Panc1 (cell line): ENCODE measurements around the gene CMIP. TPM values are rescaled to one million over a fixed set of nuclear protein-coding genes. Genes with fewer than 3 reads are reported as not detected.

Experiments
- ATAC-seq: fragments of 200-7000 bp; cut with Tn5 transposase; 2 replicates; pipeline ENCODE4 v1.9.1; 2020; ENCODE audit warnings: mild to moderate bottlenecking, moderate library complexity
- BruUV-seq: library from RNA; stranded (reverse); fragments of 400-500 nt; replicated peaks from 2 replicates; lab custom pipeline; 2021; lab: Mats Ljungman, UMichigan
- CTCF ChIA-PET: fragments of 300-600 bp; sonication (Branson Sonifier 250); formaldehyde crosslinking; loops from one replicate; lab custom pipeline; 2022; ENCODE audit warnings: antibody characterized with exemption; lab: Charles Lee
- POLR2A ChIA-PET: fragments of 300-600 bp; sonication (Branson Sonifier 250); formaldehyde crosslinking; loops from one replicate; lab custom pipeline; 2022; ENCODE audit warnings: antibody characterized with exemption; lab: Charles Lee
- DNase-seq: peaks from one replicate; pipeline ENCODE4 v3.0.0-alpha.2; 2010; ENCODE audit warnings: low read depth, low spot score
- H3K27ac ChIP-seq: 2 replicates; pipeline ENCODE4 v1.5.1; 2011; ENCODE audit warnings: mild to moderate bottlenecking, low read length, inconsistent platforms
- H3K27me3 ChIP-seq: fragments of 200-500 bp; sonication (Bioruptor generic); 2 replicates; pipeline ENCODE4 v1.6.0; 2014; ENCODE audit warnings: low read length, inconsistent platforms; ENCODE audit not compliant: control insufficient read depth, insufficient read depth
- H3K36me3 ChIP-seq: fragments of 200-500 bp; sonication (Bioruptor generic); 2 replicates; pipeline ENCODE4 v1.5.1; 2014; ENCODE audit warnings: inconsistent platforms, mild to moderate bottlenecking, low read length, moderate library complexity; ENCODE audit not compliant: control insufficient read depth, insufficient read depth
- H3K4me1 ChIP-seq: 2 replicates; pipeline ENCODE4 v1.5.1; 2011; ENCODE audit warnings: inconsistent platforms, mild to moderate bottlenecking, low read length, moderate library complexity; ENCODE audit not compliant: control insufficient read depth, insufficient read depth
- H3K4me3 ChIP-seq, 2 experiments: 2 replicates each; pipeline ENCODE4 v1.5.1; 2011 to 2012; ENCODE audit warnings: low read depth in 2 of 2, low read length in 2 of 2, mild to moderate bottlenecking in 2 of 2, inconsistent platforms in 1 of 2, moderate library complexity in 1 of 2
- H3K9me3 ChIP-seq: fragments of 200-500 bp; sonication (Bioruptor generic); 2 replicates; pipeline ENCODE4 v1.5.1; 2014; ENCODE audit warnings: low read depth, mild to moderate bottlenecking, inconsistent platforms, low read length, moderate library complexity; ENCODE audit not compliant: control insufficient read depth, insufficient read depth
- POLR2AphosphoS5 ChIP-seq: IDR thresholded peaks from 2 replicates; pipeline ENCODE4 v1.6.1; 2012; ENCODE audit warnings: mild to moderate bottlenecking, low read depth, low read length, moderate library complexity
- SIN3A ChIP-seq: IDR thresholded peaks from 2 replicates; pipeline ENCODE4 v1.6.1; 2012; ENCODE audit warnings: low read depth, mild to moderate bottlenecking, low read length, moderate library complexity, borderline replicate concordance; ENCODE audit not compliant: insufficient read depth
- TCF7L2 ChIP-seq: IDR thresholded peaks from 2 replicates; pipeline ENCODE4 v1.6.1; 2011; ENCODE audit warnings: mild to moderate bottlenecking, low read depth, low read length, inconsistent platforms
- in situ Hi-C: cut with HindIII; loops from 2 replicates; pipeline ENCODE4 v1.10.0; 2016; ENCODE audit warnings: low sequenced_read_pairs, low pct_unique_long_range_greater_than_20kb
- intact Hi-C: fragments of 100-400 bp; cut with micrococcal nuclease; formaldehyde crosslinking; loops from one replicate; pipeline ENCODE4 v1.10.0; 2022; ENCODE audit not compliant: unreplicated experiment
- total RNA-seq: library from RNA; stranded (reverse); gene quantifications from one replicate; pipeline ENCODE4 v1.2.1, GENCODE V29; 2021; ENCODE audit not compliant: unreplicated experiment
- TF ChIP-seq, protein P1 (sequence below): fragments of 450-650 bp; IDR thresholded peaks from 2 replicates; pipeline ENCODE4 v1.5.1; 2017; ENCODE audit warnings: mild to moderate bottlenecking
- TF ChIP-seq, protein P2 (sequence below), 2 experiments: IDR thresholded peaks; 2 replicates each; pipeline ENCODE4 v1.6.1; 2011 to 2012; ENCODE audit warnings: low read depth in 2 of 2, control low read depth in 1 of 2, low read length in 1 of 2, mild to moderate bottlenecking in 1 of 2, moderate library complexity in 1 of 2; ENCODE audit not compliant: insufficient read depth in 1 of 2

CMIP gene
- total RNA-seq, 1 experiment from 2014 or later, result 49.7 TPM

DNA sequence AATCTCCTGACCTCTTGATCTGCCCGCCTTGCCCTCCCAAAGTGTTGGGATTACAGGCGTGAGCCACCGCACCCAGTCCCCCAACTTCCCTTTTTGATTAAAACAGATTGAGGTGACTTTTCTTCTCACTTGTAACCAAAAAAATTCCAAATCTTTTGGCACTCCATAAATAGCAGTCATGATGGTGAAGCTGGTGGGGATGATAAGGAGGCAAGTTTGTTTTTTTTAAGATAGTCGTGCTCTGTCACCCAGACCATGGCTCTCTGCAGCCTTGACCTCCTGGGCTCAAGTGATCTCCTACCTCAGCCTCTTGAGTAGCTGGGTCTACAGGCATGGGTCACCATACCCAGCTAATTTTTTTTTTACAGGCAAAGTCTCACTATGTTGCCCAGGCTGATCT lies 299.8 kb downstream of the CMIP start:
- TF ChIP-seq, protein P1, sequence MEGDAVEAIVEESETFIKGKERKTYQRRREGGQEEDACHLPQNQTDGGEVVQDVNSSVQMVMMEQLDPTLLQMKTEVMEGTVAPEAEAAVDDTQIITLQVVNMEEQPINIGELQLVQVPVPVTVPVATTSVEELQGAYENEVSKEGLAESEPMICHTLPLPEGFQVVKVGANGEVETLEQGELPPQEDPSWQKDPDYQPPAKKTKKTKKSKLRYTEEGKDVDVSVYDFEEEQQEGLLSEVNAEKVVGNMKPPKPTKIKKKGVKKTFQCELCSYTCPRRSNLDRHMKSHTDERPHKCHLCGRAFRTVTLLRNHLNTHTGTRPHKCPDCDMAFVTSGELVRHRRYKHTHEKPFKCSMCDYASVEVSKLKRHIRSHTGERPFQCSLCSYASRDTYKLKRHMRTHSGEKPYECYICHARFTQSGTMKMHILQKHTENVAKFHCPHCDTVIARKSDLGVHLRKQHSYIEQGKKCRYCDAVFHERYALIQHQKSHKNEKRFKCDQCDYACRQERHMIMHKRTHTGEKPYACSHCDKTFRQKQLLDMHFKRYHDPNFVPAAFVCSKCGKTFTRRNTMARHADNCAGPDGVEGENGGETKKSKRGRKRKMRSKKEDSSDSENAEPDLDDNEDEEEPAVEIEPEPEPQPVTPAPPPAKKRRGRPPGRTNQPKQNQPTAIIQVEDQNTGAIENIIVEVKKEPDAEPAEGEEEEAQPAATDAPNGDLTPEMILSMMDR, result no peak
- TF ChIP-seq SIN3A, result no peak
- TF ChIP-seq POLR2AphosphoS5, result no peak
- TF ChIP-seq TCF7L2, result no peak
- TF ChIP-seq, protein P2, sequence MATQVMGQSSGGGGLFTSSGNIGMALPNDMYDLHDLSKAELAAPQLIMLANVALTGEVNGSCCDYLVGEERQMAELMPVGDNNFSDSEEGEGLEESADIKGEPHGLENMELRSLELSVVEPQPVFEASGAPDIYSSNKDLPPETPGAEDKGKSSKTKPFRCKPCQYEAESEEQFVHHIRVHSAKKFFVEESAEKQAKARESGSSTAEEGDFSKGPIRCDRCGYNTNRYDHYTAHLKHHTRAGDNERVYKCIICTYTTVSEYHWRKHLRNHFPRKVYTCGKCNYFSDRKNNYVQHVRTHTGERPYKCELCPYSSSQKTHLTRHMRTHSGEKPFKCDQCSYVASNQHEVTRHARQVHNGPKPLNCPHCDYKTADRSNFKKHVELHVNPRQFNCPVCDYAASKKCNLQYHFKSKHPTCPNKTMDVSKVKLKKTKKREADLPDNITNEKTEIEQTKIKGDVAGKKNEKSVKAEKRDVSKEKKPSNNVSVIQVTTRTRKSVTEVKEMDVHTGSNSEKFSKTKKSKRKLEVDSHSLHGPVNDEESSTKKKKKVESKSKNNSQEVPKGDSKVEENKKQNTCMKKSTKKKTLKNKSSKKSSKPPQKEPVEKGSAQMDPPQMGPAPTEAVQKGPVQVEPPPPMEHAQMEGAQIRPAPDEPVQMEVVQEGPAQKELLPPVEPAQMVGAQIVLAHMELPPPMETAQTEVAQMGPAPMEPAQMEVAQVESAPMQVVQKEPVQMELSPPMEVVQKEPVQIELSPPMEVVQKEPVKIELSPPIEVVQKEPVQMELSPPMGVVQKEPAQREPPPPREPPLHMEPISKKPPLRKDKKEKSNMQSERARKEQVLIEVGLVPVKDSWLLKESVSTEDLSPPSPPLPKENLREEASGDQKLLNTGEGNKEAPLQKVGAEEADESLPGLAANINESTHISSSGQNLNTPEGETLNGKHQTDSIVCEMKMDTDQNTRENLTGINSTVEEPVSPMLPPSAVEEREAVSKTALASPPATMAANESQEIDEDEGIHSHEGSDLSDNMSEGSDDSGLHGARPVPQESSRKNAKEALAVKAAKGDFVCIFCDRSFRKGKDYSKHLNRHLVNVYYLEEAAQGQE (IDR thresholded peaks at IDR 0.05; ENCODE audit: insufficient read depth in 1 of 2, low read depth in 2 of 2, low read length in 1 of 2), result no peak
- ChIA-PET POLR2A (no interaction called here), CTCF (no interaction called here)
- peaks cover 3% of the 10 kb centered on the region; the same call in 1 of the 2 replicates for H3K9me3 ChIP-seq
- H3K36me3 ChIP-seq, result no peaks in the 10 kb centered on the region
- intact Hi-C loops, result no loop called here
- H3K27me3 ChIP-seq, result no peaks in the 10 kb centered on the region
- ATAC-seq, result no peak
- no peak overlapping the region for H3K27ac ChIP-seq
- no TSS peak for BruUV-seq
- no peak overlapping the region for H3K4me3 ChIP-seq
- in situ Hi-C loops, result no loop called here
- H3K4me1 ChIP-seq, result no peaks in the 10 kb centered on the region
- DNase-seq, result no peak

DNA sequence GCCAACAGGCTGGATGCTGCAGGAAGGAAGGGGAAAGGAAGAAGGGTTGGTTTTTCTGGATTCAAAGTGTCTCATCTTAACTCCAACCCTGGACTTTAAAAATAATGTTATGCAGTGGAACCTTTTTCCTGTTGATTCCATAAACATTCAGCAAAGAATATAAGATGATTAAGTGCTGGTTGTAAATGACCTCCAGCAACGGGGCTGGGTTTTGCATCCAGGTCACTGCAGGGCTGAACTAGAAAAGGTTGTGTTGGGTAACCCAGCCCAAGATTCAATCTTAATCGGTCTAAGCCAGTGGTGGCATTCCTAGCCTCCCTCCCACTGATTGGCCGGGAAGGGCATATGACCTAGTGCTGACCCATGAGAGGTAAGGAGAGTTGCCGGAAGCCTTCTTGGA lies 300.3 kb downstream of the CMIP start:
- no peak for DNase-seq
- in situ Hi-C loops, result no loop called here
- no peaks in the 10 kb centered on the region for H3K4me1 ChIP-seq

More for the DNA sequence above, 300.3 kb downstream of the CMIP start:
- Histone ChIP-seq H3K27me3 (no peaks in the 10 kb centered on the region), H3K36me3 (no peaks in the 10 kb centered on the region), H3K27ac (no peak overlapping the region), H3K9me3 (peaks cover 3% of the 10 kb centered on the region; the same call in 1 of the 2 replicates), H3K4me3 (no peak overlapping the region)
- BruUV-seq, result no TSS peak
- ChIA-PET CTCF (no interaction called here), POLR2A (interaction anchor here (0.6 kb wide), 1 partner anchor 37 kb away, joined by 3 read pairs; no protein-coding TSS in a partner anchor)
- no peak for ATAC-seq
- intact Hi-C loops, result no loop called here
- TF ChIP-seq TCF7L2, result no peak
- TF ChIP-seq, protein P1, result no peak
- TF ChIP-seq, protein P2 (IDR thresholded peaks at IDR 0.05; ENCODE audit: insufficient read depth in 1 of 2, low read depth in 2 of 2, low read length in 1 of 2), result no peak
- TF ChIP-seq POLR2AphosphoS5, result no peak
- no peak for TF ChIP-seq SIN3A
